GM10847 (cell line): ENCODE results near the gene FOXP2.

Experiments used
- POLR2A ChIP-seq: IDR thresholded peaks from 2 replicates; pipeline ENCODE4 v1.6.1; 2011; ENCODE audit not compliant: insufficient read length; ENCODE audit errors: extremely low read depth

Gene FOXP2

DNA sequence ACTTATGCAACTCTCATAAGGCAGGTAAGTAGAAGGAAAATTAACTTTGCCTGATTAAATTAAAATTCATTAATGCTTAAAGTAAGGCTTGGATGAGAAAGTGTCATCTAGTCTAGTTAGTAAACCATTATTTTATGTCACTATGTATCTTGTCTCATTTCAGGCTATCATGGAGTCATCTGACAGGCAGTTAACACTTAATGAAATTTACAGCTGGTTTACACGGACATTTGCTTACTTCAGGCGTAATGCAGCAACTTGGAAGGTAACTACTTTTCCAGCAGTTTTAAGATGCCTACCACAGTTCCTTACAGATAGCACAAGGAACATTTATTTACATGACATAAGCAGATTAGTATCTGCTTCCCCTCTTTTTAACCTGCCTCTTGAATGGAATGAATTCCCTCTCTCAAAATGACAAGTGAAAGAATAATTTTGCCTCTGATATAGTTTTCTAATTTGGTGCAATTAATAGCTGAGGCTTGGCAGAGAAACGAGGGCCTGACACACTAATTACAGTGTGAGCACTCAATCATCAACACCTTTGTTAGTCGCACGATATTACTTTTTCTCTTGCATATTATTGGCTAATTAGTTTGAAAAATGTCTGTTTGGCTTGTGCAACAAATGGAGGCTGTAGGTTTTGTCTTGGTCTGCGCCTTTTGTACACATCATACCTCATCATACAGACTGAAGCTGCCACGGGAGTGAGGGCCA lies 245.0 kb downstream of the FOXP2 start:
- no peak for TF ChIP-seq POLR2A

DNA sequence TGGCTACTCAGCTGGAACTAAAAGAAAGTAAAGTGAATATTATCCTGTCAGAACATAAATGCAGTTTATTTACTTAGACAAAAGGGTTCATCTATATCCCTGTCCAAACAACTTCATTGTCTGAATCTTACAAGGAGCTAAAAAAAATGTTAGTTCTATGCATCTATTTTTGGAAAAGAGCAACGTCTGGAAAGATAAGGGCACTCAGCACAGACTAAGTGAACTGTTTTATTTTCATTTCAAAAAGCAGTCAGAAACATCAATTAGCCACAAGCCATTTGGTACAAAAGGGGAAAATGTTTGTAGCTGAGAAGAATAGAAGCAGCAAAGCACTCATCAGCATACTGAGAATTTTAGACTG lies 245.5 kb downstream of the FOXP2 start:
- no peak for TF ChIP-seq POLR2A

DNA sequence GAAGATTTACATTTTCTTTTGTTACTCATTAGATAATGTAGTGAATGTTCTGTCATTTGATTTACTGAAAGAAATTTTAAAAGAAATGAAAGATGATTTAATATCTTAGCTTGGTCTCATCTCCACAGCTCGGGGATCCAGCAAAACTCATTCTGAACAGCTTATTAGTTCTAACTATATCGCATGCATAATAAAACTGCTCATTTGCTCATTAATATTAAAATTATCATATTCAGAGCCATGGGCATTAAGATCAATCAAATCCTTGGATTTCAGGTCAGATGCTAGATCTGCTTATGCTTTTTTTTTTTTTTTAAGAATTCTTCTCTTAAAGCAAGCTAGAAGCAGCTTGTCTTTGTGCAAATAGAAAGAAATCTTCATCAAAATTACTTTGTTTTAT lies 246.1 kb downstream of the FOXP2 start:
- TF ChIP-seq POLR2A = no peak

DNA sequence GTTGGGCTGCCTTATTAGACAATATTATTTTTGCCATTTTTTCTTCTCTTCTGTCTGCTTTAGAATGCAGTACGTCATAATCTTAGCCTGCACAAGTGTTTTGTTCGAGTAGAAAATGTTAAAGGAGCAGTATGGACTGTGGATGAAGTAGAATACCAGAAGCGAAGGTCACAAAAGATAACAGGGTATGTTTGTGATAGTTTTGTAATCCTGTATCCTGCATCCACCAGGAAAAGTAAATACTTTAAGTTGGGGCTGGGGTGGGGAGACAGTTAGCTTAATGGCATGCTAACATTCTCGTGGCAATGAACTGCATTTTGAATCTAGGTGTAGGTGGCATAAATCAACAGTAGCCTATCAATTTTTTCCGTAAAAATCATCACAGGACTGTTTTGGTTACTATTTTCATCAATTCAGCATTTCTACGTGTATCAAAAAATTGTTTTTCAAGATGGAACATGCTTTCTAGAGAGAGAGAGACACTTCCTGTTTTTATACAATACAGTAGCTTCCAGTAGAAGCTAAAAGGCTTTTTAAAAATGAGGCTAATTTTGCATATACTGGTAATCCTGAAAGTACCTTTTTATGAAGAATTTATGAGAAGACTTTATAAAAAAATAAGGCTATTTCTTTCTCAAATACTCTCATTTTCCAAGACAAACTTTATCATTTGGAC lies 247.5 kb downstream of the FOXP2 start:
- no peak for TF ChIP-seq POLR2A

DNA sequence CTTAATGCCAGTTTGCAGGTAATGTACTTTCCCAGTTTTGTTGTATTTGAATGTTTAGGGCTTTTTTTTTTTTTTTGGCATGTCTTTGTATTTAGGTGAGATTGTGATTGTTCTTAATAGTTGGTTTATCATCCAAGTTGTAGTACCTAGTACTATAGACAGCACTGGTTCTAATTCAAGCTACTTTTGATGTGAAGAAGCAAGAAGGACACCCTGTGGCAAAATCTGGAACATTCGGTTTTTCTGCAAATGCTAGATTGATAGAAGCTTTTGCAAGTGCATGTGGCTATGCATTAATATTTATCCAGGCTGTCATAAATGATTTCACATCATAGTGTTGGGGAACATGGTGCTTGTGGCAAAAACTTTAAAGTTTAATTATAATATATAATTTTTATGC lies 248.9 kb downstream of the FOXP2 start:
- no peak for TF ChIP-seq POLR2A

DNA sequence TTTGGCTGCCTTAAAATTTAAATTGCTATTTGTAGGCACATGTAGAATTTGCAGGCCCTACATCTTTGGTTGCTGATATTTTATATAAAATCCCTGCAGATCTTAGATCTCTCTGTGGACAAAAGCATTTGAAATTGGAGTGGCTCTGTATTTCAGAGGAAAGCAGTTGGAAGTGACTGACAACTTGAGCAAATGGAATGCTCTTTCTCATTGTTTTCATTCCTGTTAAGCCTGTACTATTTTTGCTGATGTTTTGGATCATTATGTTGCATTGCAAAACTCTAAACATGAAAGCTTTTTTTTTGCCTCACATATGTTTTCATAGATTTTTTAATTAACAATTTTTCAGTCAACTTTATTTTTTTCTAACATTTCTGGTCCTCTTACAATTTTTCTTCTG lies 256.1 kb downstream of the FOXP2 start:
- TF ChIP-seq POLR2A = no peak

DNA sequence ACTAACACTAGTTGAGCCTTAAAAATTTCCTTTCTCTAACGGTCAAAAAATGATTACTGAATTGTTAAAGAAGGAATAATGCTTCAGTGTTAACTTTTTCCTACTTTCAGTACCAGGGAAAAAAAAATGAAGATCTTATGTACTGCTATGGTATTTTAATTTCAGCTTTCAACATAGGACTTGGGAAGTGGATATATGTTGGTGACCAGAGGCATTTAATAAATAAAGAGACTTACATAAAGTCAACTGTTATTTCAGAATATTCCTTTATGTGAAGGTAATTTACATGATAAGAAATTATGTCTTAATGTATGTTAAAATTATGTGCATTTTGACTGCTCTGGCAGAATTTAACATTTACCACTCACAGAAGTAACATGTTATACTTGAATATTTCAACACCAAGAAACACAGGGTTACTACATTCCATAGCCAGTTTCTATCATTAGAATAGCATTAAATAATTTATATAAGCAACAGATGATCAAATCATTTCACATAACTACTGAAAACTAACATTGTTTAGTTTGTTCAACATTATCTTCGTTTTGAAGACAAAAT lies 257.0 kb downstream of the FOXP2 start:
- no peak for TF ChIP-seq POLR2A

DNA sequence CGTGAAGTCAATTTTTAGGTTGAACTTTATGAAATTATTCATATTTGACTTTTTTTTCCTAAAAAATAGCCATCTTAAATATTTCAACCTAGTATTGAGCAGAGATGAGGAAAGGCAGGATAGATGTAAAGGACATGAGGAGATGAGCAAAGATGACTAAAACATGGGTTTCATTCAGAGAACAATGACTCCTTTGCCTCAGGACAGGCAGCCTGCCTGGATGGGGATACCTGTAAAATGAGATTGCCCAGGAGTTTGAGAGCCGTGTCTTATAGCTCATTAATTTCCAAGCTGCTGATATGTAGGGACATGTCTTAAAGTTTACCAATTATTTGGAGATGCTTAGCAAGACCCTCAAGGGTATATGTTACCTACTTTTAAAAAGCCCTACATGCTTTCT lies 263.5 kb downstream of the FOXP2 start:
- no peak for TF ChIP-seq POLR2A

DNA sequence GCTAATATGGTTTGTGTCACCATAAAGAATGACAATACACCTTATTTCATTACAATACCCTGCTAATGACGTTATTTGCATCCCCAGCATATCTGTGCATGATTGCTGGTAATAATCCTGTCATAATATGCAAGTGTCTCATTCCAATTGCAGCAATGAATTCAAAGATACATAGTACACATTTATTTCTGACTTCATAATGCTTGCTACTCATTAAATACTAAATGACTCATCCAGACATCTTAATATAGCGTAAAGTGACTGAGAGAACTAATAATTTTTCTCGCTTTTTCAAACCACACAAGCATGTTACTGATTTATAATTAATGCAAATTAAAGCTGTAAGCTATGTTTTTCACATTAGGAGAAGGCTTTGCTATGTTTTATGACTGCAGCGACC lies 272.6 kb downstream of the FOXP2 start:
- TF ChIP-seq POLR2A = no peak

DNA sequence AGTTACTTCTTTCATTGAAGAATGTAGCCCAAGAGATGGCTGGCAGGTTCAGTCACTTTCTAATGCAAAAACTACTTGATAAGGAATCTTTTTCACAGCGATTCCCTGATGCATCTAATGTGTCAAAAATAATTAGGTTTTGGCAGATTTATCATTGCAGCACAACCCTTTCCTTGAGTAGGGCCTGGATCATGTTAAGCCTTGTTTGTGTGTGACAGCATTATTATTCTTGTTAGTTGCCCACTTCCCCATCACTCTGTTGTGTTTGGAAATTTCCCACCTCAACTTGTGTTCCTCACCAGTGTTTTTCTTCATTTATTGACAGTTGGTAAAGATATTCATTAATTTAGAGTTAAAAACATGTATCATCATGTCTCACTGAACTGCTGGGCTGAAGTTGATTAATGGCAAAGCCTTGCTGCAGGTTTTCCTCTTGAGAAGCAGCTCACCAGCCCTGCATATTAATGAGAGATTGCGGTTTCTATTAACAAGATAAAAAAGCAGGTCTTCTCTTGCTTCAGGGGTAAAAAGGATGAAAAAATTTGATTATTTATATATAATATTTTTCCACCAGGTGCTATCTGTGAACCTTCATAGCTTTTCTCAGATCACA lies 273.9 kb downstream of the FOXP2 start:
- TF ChIP-seq POLR2A = no peak

DNA sequence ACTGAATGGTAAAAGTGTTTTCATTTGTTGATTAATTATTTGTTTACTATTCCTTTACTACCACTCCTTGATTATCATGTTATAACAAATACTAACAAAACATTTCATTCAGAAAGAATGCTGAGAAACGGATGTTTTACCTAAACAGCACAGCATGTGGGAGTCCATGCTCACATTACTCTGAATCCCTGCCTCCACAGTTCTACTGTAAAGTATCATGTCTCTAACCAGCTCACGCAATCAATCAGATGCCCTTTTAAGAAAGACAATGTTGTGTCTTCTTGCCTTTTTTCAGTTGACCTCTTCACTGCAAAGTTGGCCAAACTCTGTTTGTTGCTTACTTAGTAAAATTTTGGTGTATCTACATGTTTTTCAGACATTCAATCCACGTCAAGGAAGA lies 274.8 kb downstream of the FOXP2 start:
- no peak for TF ChIP-seq POLR2A

DNA sequence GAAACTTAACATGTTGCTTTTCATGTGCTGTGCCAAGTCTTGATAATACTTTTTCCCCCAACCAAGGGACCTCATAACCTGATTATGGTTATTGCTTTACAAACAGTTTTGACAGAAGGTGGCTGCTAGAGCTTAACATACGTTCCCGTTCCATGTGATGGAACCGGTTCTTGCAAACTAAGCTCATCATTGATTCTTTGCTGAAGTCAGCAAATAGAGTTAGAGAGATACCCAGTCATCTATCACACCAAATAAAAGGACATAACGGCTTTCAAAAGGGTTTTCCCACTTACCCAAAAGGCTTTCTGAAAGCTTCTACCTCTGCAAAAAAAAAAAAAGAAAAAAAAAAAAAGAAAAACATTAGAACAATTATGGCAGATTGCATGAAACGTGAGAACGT lies 277.0 kb downstream of the FOXP2 start:
- no peak for TF ChIP-seq POLR2A

DNA sequence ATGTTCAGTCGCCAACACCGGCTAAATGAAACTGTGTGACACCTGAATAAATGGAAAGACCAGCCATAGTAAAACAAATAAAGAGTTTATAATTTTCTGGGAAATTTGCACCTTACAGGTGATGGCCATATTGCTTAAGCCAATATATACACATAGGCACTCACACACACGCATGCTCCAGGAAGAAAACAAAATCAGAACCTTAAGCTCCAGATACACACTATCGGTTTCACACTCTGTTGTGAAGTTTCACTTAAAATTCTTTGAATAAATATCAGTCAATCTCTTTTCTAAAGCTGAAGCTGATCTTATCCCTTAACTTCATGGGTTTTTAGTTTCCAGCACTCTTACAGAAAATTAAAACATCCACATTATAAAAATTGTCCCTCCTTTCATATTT lies 280.6 kb downstream of the FOXP2 start:
- TF ChIP-seq POLR2A = no peak

DNA sequence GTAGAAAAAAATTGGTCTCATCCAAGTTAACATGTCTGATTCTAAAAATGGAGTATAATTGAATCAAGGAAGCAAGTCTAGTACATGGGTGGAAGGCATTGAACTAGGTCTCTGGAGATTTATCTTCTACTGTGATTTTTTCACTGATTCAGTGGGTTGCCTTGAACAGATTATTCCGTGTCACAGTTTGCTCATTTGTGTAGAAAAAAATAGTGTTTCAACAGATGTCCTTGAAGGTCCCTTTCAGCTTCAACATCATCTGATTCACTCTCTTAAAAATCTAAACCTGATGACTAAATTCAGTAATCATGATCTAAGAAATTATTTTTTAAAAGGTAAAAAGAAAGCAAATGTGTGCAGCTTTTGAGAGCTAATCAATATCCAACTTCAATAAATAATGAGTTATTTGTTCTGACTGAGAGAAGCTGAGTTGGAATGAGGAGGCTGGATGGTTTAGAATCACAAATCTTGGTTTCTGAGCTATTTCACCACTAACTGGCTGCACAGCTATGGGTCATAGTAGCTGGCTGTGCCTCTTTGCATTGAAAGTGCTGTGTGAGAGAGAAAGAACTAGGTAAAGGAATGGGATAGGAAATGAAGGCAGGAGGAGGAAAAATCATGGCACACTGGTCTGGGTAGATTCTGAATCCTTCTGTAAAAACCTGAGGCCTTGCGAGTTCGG lies 285.8 kb downstream of the FOXP2 start:
- TF ChIP-seq POLR2A = no peak

DNA sequence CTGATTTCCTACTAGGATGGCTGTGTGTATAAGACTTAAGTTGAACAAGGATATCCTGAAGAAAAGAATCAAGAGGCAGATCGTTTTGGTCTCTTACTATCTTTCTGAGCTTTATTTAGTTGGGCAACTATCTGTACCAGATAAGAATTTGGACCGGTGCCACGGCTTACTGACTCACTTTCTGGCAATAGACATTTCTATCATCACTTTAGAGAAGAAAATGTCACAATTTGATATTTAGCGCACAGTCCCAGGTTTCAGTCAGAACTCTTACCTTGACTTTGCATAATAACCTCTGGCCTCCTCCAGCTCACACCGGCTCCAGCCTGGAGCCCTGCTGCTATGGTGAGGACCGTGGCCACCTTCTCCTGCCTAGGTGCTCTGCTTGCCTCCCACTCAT lies 289.1 kb downstream of the FOXP2 start:
- TF ChIP-seq POLR2A = no peak

DNA sequence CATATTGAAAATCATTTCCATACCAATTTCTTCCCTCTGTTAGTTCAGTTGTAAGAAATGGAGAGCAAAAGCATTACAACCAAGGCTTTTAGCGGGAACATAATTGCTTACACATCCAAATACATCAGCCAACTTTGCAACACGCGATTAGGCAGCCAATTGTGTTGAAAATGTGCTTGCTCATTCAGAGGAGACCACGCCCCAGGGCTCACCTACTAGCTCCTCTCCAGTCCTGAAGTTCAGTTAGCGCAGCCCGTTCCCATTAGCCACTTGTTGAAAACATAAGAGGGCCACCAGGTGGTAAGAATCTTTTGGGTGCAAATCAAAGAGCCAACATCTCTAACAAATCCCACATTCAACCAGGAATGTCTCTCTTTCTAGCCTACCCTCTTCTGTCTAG lies 294.0 kb downstream of the FOXP2 start:
- no peak for TF ChIP-seq POLR2A
